ENCODE results near the gene CRELD2.

Gene CRELD2

GRCh38 chr22:49892226-49892899 lies 26.1 kb upstream of the CRELD2 start:
- Histone ChIP-seq H3K4me1 (ENCODE audit: control insufficient read depth, insufficient read depth, low read length) (no peaks in the 10 kb centered on the region), H3K36me3 (ENCODE audit: control insufficient read depth, insufficient read depth, low read length, severe bottlenecking) (peaks cover 40% of the 10 kb centered on the region), H3K9me3 (ENCODE audit: control insufficient read depth, low read length) (no peaks in the 10 kb centered on the region), H3K9ac (ENCODE audit: low read length) (no peak overlapping the region), H3K27me3 (replicated peaks; ENCODE audit: control insufficient read depth, insufficient read depth, low read length) (no peaks in the 10 kb centered on the region), H3K4me3 (ENCODE audit: low read length) (no peak overlapping the region)
- DNase-seq (ENCODE audit: low read depth), result no peak

GRCh38 chr22:49893025-49893424 lies 25.4 kb upstream of the CRELD2 start:
- DNase-seq (ENCODE audit: low read depth), result no peak
- Histone ChIP-seq H3K4me1 (ENCODE audit: control insufficient read depth, insufficient read depth, low read length) (no peaks in the 10 kb centered on the region), H3K9ac (ENCODE audit: low read length) (no peak overlapping the region), H3K27me3 (replicated peaks; ENCODE audit: control insufficient read depth, insufficient read depth, low read length) (no peaks in the 10 kb centered on the region), H3K36me3 (ENCODE audit: control insufficient read depth, insufficient read depth, low read length, severe bottlenecking) (peaks cover 34% of the 10 kb centered on the region), H3K4me3 (ENCODE audit: low read length) (no peak overlapping the region), H3K9me3 (ENCODE audit: control insufficient read depth, low read length) (no peaks in the 10 kb centered on the region)

GRCh38 chr22:49894322-49895054 lies 23.9 kb upstream of the CRELD2 start:
- Histone ChIP-seq H3K9me3 (ENCODE audit: control insufficient read depth, low read length) (no peaks in the 10 kb centered on the region), H3K27me3 (replicated peaks; ENCODE audit: control insufficient read depth, insufficient read depth, low read length) (no peaks in the 10 kb centered on the region), H3K9ac (ENCODE audit: low read length) (no peak overlapping the region), H3K4me1 (ENCODE audit: control insufficient read depth, insufficient read depth, low read length) (no peaks in the 10 kb centered on the region), H3K36me3 (ENCODE audit: control insufficient read depth, insufficient read depth, low read length, severe bottlenecking) (peaks cover 22% of the 10 kb centered on the region), H3K4me3 (ENCODE audit: low read length) (no peak overlapping the region)
- no peak for DNase-seq (ENCODE audit: low read depth)

- peaks cover 19% of the 10 kb centered on the region for H3K36me3 ChIP-seq (ENCODE audit: control insufficient read depth, insufficient read depth, low read length, severe bottlenecking)
- no peak overlapping the region for H3K4me3 ChIP-seq (ENCODE audit: low read length)
- H3K9me3 ChIP-seq (ENCODE audit: control insufficient read depth, low read length), result no peaks in the 10 kb centered on the region
- H3K9ac ChIP-seq (ENCODE audit: low read length), result no peak overlapping the region
- H3K4me1 ChIP-seq (ENCODE audit: control insufficient read depth, insufficient read depth, low read length), result no peaks in the 10 kb centered on the region
- no peaks in the 10 kb centered on the region for H3K27me3 ChIP-seq (replicated peaks; ENCODE audit: control insufficient read depth, insufficient read depth, low read length)
- DNase-seq (ENCODE audit: low read depth), result no peak
Observed at GRCh38 chr22:49896201-49896600, 22.2 kb upstream of the CRELD2 start.

- no peak for DNase-seq (ENCODE audit: low read depth)
- Histone ChIP-seq H3K4me1 (ENCODE audit: control insufficient read depth, insufficient read depth, low read length) (no peaks in the 10 kb centered on the region), H3K9me3 (ENCODE audit: control insufficient read depth, low read length) (no peaks in the 10 kb centered on the region), H3K36me3 (ENCODE audit: control insufficient read depth, insufficient read depth, low read length, severe bottlenecking) (peaks cover 22% of the 10 kb centered on the region), H3K27me3 (replicated peaks; ENCODE audit: control insufficient read depth, insufficient read depth, low read length) (no peaks in the 10 kb centered on the region), H3K4me3 (ENCODE audit: low read length) (no peak overlapping the region), H3K9ac (ENCODE audit: low read length) (no peak overlapping the region)
Observed at GRCh38 chr22:49897015-49897684, 21.3 kb upstream of the CRELD2 start.

- DNase-seq (ENCODE audit: low read depth), result no peak
- no peak overlapping the region for H3K4me3 ChIP-seq (ENCODE audit: low read length)
- H3K36me3 ChIP-seq (ENCODE audit: control insufficient read depth, insufficient read depth, low read length, severe bottlenecking), result peaks cover 32% of the 10 kb centered on the region
- H3K9ac ChIP-seq (ENCODE audit: low read length), result no peak overlapping the region
- no peaks in the 10 kb centered on the region for H3K4me1 ChIP-seq (ENCODE audit: control insufficient read depth, insufficient read depth, low read length)
- no peaks in the 10 kb centered on the region for H3K27me3 ChIP-seq (replicated peaks; ENCODE audit: control insufficient read depth, insufficient read depth, low read length)
- no peaks in the 10 kb centered on the region for H3K9me3 ChIP-seq (ENCODE audit: control insufficient read depth, low read length)
Observed at GRCh38 chr22:49899530-49899929, 18.9 kb upstream of the CRELD2 start.

- DNase-seq (ENCODE audit: low read depth), result no peak
- Histone ChIP-seq H3K27me3 (replicated peaks; ENCODE audit: control insufficient read depth, insufficient read depth, low read length) (no peaks in the 10 kb centered on the region), H3K9ac (ENCODE audit: low read length) (no peak overlapping the region), H3K36me3 (ENCODE audit: control insufficient read depth, insufficient read depth, low read length, severe bottlenecking) (peaks cover 32% of the 10 kb centered on the region), H3K4me1 (ENCODE audit: control insufficient read depth, insufficient read depth, low read length) (no peaks in the 10 kb centered on the region), H3K9me3 (ENCODE audit: control insufficient read depth, low read length) (no peaks in the 10 kb centered on the region), H3K4me3 (ENCODE audit: low read length) (no peak overlapping the region)
Observed at GRCh38 chr22:49900441-49901230, 17.8 kb upstream of the CRELD2 start.

GRCh38 chr22:49901457-49901856 lies 17.0 kb upstream of the CRELD2 start:
- no peaks in the 10 kb centered on the region for H3K4me1 ChIP-seq (ENCODE audit: control insufficient read depth, insufficient read depth, low read length)
- H3K9ac ChIP-seq (ENCODE audit: low read length), result no peak overlapping the region
- peaks cover 32% of the 10 kb centered on the region for H3K36me3 ChIP-seq (ENCODE audit: control insufficient read depth, insufficient read depth, low read length, severe bottlenecking)
- DNase-seq (ENCODE audit: low read depth), result no peak
- no peaks in the 10 kb centered on the region for H3K9me3 ChIP-seq (ENCODE audit: control insufficient read depth, low read length)
- H3K27me3 ChIP-seq (replicated peaks; ENCODE audit: control insufficient read depth, insufficient read depth, low read length), result no peaks in the 10 kb centered on the region
- H3K4me3 ChIP-seq (ENCODE audit: low read length), result no peak overlapping the region

- no peaks in the 10 kb centered on the region for H3K27me3 ChIP-seq (replicated peaks; ENCODE audit: control insufficient read depth, insufficient read depth, low read length)
- DNase-seq (ENCODE audit: low read depth), result no peak
- no peaks in the 10 kb centered on the region for H3K9me3 ChIP-seq (ENCODE audit: control insufficient read depth, low read length)
- peaks cover 37% of the 10 kb centered on the region for H3K36me3 ChIP-seq (ENCODE audit: control insufficient read depth, insufficient read depth, low read length, severe bottlenecking)
- no peak overlapping the region for H3K9ac ChIP-seq (ENCODE audit: low read length)
- H3K4me1 ChIP-seq (ENCODE audit: control insufficient read depth, insufficient read depth, low read length), result no peaks in the 10 kb centered on the region
- H3K4me3 ChIP-seq (ENCODE audit: low read length), result no peak overlapping the region
Observed at GRCh38 chr22:49903322-49904039, 15.0 kb upstream of the CRELD2 start.

GRCh38 chr22:49904040-49904369 lies 14.4 kb upstream of the CRELD2 start:
- H3K9me3 ChIP-seq (ENCODE audit: control insufficient read depth, low read length), result no peaks in the 10 kb centered on the region
- H3K4me1 ChIP-seq (ENCODE audit: control insufficient read depth, insufficient read depth, low read length), result no peaks in the 10 kb centered on the region
- no peaks in the 10 kb centered on the region for H3K27me3 ChIP-seq (replicated peaks; ENCODE audit: control insufficient read depth, insufficient read depth, low read length)
- H3K9ac ChIP-seq (ENCODE audit: low read length), result no peak overlapping the region
- H3K4me3 ChIP-seq (ENCODE audit: low read length), result no peak overlapping the region
- DNase-seq (ENCODE audit: low read depth), result no peak
- H3K36me3 ChIP-seq (ENCODE audit: control insufficient read depth, insufficient read depth, low read length, severe bottlenecking), result peaks cover 37% of the 10 kb centered on the region
